Stimulated activated CD4-positive, alpha-beta T cell treated with anti-CD3 and anti-CD28 coated beads, Interleukin-15, amount 100 ng/mL, for 24 hours (primary cell): ENCODE measurements around the gene FARP2.

ENCODE experiments used
- DNase-seq: peaks from one replicate; pipeline ENCODE4 v3.0.0-alpha.2; 2020

The FARP2 gene

DNA sequence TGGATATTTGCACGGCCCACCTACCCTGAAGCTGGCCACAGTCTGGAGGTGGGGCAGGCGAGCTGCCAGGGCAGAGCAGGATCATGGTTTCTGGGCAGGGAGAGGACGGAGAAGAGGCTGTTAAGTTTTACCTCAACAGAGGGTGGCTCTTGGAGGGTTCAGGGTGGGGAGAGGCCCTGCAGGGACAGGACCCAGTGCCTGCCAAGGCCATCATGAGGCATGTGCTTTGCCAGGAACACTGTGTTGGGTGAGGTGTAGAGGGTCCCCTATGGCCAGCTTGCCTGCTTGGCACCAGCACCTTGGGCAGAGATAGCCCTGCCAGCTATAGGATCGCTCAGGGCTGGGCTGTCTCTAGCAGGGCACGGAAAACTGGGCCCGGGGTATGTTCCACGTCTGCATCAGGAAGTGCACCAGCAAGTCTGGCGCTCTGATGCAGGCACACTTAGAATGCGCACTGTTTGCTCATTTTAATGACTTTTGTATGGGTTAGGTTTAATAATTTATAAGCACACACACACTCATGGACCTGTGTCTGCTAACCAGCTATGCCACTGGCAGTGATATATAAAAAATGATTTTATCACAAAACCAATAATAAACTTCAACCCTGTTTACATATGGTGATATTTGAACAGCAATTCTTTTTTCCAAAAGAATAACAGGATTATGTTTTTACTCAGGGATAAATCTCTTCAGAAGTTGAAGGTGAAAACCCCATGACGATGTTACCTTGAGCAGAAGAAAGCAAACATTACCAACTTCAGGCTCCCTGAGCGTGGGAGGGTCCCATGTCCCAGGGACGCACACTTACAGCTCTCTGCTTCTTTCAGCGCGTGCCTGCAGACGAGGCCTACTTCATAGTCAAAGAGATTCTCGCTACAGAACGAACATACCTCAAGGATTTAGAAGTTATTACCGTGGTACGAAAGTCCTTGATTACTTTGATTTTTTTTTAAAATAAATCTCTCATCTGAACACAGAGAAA is 105.9 kb downstream of the FARP2 start:
- DNase-seq: no peak

DNA sequence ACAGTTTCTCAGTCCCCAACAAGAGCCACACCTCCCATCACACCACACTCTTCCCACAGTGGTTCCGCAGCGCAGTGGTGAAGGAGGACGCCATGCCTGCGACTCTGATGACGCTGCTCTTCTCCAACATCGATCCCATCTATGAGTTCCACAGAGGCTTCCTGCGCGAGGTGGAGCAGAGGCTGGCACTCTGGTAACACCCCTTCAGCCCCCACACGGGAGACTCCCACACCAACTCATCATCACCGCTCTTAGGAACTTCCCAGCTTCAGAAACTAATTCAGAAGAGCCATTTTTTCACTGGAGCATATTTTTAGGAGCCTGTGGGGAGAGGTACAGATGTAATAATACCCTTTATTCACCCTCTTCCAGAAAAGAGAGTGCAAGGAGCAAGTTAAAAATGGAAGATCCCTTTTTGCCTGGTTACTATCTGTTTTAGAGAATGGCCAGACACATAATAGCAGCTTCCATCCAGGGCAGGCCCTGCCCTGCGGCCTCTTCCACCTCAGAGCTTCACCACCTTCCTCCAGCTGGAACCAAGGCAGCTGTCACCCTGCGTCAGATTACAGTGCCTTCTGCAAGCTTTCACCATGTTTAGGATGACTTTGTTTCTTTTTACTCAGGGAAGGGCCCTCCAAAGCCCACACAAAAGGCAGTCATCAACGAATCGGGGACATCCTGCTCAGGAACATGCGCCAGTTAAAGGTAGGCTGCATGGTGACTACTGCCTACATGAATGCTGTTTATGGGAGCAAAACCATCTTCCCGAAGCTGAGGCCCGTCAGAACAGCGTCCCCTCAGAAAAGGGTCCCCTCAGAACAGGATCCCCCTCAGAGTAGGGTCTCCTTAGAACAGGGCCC is 107.4 kb downstream of the FARP2 start:
- no peak for DNase-seq

- DNase-seq: no peak
Observed at GRCh38 chr2:241465543-241465942, 109.5 kb downstream of the FARP2 start.

DNA sequence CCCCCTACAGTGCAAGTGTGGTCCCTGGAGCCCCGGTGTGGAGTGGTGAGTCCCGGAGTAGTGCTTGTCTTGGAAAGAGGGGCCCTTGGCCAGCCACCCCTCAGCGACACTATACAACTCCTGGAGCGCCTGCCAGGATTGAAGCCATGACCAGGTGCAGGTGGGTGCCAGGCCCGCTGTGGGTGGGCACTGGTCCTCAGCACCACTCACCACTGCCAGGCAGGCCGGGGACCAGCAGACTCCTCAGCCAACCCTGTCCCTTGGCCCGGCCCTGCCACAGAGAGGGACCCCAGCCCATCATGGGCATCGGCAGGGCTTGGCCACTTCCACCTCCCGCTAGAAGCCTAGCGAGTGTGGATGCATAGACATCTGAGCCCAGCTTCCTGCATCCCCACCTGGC is 110.1 kb downstream of the FARP2 start:
- DNase-seq: no peak

- DNase-seq: no peak
Observed at GRCh38 chr2:241467777-241468475, 111.8 kb downstream of the FARP2 start.

- DNase-seq: no peak
Observed at GRCh38 chr2:241468476-241468781, 112.3 kb downstream of the FARP2 start.

- no peak for DNase-seq
Observed at GRCh38 chr2:241469746-241470145, 113.7 kb downstream of the FARP2 start.

DNA sequence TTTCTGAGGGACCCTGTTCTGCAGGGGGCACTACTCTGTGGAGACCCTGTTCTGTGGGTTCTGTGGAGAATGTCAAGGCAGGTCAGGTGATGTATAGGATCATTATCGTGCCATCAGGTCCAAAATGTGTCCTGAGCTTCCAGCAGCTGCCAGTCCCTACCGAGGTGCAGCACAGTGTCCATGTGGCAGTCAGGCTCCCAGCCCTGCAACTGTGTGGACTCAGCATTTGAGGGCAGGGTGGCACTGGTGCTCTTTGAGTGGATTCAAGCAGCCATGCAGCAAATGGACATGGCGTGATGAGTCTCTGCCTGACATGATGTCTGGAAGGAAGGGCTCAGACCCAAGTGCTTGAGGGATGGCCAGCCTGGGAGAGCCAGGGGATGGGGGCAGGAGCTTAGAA is 117.3 kb downstream of the FARP2 start:
- no peak for DNase-seq

DNA sequence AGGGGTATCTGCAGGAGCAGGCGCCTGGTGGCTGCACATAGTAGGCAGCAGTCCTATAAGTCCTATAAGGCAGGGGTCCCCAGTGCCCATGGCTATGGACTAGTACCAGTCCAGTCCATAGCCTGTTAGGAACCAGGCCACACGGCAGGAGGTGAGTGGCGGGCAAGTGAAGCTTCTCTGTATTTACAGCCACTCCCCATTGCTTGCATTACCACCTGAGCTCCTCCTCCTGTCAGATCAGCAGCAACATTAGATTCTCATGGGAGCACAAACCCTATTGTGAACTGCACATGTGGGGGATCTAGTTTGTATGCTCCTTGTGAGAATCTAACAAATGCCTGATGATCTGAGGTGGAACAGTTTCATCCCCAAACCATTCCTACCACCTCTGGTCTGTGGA is 119.2 kb downstream of the FARP2 start:
- no peak for DNase-seq

GRCh38 chr2:241478166-241478565 is 122.1 kb downstream of the FARP2 start:
- DNase-seq: no peak

DNA sequence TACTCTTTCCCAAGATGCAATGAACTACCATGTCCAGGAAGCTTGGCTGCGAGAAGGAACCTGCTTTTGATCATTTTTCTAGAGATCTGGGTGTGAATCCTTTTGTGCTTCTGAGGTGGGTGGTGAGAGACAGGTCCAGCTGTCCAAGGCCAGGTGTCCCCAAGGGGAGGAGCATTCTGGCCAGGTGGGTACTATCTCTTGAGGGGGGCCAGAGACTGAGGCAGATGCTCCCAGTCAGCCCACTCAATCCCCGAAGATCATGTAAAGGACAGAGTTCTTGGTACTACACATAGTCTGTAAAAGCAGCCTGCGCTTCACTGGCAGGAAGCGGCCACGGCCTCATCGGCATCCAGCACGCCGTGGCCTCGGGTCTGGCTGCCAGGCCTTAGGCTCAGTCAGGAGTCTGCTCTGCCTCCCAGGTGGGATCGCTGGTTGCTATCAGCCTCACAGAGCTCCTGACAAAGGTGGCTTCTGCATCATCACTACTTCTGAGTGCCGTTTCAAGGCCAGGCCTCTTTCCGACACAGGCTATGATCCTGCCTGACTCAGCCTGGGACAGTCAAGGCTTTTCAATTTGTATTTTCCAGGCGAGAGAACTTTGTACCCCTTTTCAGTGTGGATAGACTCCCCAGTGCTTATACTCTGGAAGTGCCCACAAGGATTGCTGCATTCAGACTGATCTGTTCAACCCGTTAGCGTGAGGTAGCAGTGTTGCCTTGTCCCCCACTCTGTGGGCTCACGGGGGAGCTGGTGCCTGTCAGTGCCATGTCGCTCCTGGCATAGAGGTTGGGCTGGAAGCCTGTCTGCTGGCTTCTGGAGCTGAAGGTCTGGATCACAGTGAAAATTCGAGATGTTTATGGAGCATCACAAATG is 123.2 kb downstream of the FARP2 start:
- no peak for DNase-seq

DNA sequence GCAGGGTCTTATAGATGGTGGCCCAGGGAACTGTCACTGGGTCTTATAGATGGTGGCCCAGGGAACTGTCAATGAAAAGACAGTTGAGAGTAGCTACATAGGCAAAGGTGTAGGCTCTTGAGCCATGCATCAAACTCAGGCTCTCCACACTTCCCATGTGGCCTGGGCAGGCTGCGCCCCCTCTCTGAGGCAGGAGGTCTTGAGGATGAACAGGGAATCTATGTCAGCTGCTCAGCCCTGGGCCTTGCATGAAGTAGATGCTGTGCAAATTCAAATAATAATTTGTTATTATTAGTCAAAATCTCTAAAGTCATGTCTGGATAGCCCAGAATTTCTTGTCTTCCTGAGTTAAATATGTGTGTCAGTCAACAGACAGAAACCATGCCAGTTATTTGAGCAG is 125.6 kb downstream of the FARP2 start:
- DNase-seq: no peak

DNA sequence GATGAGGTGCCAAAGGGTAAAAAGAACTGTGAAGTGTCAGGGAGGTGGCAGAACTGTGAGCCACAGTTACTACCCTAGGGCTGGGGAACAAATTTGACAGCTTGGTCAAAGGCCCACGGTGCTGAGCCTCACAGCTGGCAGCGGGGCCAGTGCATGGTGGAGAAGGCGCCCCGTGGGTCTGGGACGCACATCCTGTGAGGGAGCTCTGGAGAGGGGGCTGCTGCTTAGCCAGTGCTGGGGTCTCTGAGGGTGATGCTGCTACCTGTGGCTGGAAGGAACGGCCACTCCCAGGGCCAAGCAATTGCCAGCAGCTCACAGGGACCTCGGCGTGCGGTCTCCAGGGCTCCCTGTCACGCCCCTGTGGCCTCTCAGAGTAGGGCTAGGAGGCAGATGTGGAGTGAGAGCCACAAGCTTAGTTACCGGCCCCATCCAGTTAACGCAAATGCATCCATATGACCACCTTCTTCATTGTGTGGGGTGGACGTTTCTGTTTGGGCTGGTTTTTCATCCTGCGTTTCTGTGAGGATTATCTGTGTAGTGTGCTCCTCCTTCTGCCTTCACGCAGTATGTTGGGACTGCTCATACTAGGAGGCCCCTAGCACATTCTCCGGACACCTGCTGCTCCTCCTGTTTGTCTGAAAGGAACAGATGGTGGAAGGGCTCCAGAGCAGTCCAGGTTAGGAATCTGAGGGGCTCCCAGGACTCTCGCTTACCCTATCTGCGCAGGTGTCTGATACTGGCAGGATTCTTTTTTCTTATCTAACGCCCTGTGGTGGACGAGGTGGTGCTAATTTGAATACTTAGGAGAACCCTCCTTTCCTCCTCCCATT is 126.3 kb downstream of the FARP2 start:
- DNase-seq: no peak

- no peak for DNase-seq
Observed at GRCh38 chr2:241483305-241483704, 127.2 kb downstream of the FARP2 start.

- no peak for DNase-seq
Observed at GRCh38 chr2:241485172-241485911, 129.3 kb downstream of the FARP2 start.

DNA sequence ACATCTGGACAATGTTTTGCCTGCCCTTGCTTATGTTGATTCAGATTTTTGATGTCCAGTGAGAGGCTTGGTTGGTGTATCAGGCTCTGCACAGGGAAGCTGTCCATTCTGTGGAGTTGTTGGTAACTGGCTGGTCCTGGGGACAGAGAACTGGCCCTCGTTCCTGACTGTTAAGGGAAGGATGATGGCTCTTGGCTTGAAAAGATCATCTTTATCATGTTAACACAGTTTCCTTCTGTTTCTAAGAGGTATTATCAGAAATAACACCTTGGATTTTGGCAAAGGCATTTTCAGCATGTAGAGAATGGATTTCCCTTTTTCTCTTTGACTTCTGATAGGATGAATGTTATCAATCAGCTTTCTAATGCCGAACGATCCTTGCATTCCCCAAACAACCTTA is 133.0 kb downstream of the FARP2 start:
- no peak for DNase-seq

- DNase-seq: no peak
Observed at GRCh38 chr2:241489733-241490680, 133.9 kb downstream of the FARP2 start.

GRCh38 chr2:241490825-241491506 is 134.9 kb downstream of the FARP2 start:
- DNase-seq: no peak
